ENCODE measurements around the gene TLR1. TPM values are rescaled to one million over a fixed set of nuclear protein-coding genes. Genes with fewer than 3 reads are reported as not detected.

The TLR1 gene
- total RNA-seq, 4 donors from 2014 or later, result 6.7 to 9.8 (median 8.9) TPM

- Histone ChIP-seq H3K27ac (no peak overlapping the region), H3K9me3 (no peaks in the 10 kb centered on the region), H3K36me3 (no peaks in the 10 kb centered on the region), H3K4me3 (no peak overlapping the region), H3K4me1 (peaks cover 9% of the 10 kb centered on the region), H3K27me3 (no peaks in the 10 kb centered on the region)
- TF ChIP-seq CTCF (IDR thresholded peaks at IDR 0.05), result no peak
- no peak for TF ChIP-seq EP300 (IDR thresholded peaks at IDR 0.05)
- TF ChIP-seq POLR2A (IDR thresholded peaks at IDR 0.05), result no peak
- TF ChIP-seq POLR2AphosphoS5 (IDR thresholded peaks at IDR 0.05), result no peak
- no peak for DNase-seq (ENCODE audit: low spot score in 2 of 2)
- WGBS, result 96% methylated on average over 3 of the region's 3 CpGs
These were observed 39.2 kb downstream of the TLR1 start for GRCh38 chr4:38765382-38765781.

GRCh38 chr4:38764277-38764676 lies 40.3 kb downstream of the TLR1 start:
- no peak for DNase-seq (ENCODE audit: low spot score in 2 of 2)
- Histone ChIP-seq H3K9me3 (no peaks in the 10 kb centered on the region), H3K27ac (no peak overlapping the region), H3K4me3 (no peak overlapping the region), H3K27me3 (no peaks in the 10 kb centered on the region), H3K4me1 (peaks cover 4% of the 10 kb centered on the region), H3K36me3 (no peaks in the 10 kb centered on the region)
- 79% methylated on average over 3 of the region's 3 CpGs for WGBS
- TF ChIP-seq CTCF (IDR thresholded peaks at IDR 0.05) (no peak), POLR2AphosphoS5 (IDR thresholded peaks at IDR 0.05) (no peak), POLR2A (IDR thresholded peaks at IDR 0.05) (no peak), EP300 (IDR thresholded peaks at IDR 0.05) (no peak)

GRCh38 chr4:38762560-38762959 lies 42.0 kb downstream of the TLR1 start:
- Histone ChIP-seq H3K4me3 (no peak overlapping the region), H3K27me3 (no peaks in the 10 kb centered on the region), H3K36me3 (no peaks in the 10 kb centered on the region), H3K27ac (no peak overlapping the region), H3K9me3 (no peaks in the 10 kb centered on the region), H3K4me1 (peaks cover 6% of the 10 kb centered on the region)
- DNase-seq (ENCODE audit: low spot score in 2 of 2), result no peak
- TF ChIP-seq POLR2AphosphoS5 (IDR thresholded peaks at IDR 0.05), result no peak
- TF ChIP-seq POLR2A (IDR thresholded peaks at IDR 0.05), result no peak
- TF ChIP-seq EP300 (IDR thresholded peaks at IDR 0.05), result no peak
- TF ChIP-seq CTCF (IDR thresholded peaks at IDR 0.05), result no peak
- 80% methylated on average over 14 of the region's 14 CpGs for WGBS

- no peak for DNase-seq (ENCODE audit: low spot score in 2 of 2)
- no peak for TF ChIP-seq CTCF (IDR thresholded peaks at IDR 0.05)
- no peak for TF ChIP-seq POLR2AphosphoS5 (IDR thresholded peaks at IDR 0.05)
- TF ChIP-seq POLR2A (IDR thresholded peaks at IDR 0.05), result no peak
- TF ChIP-seq EP300 (IDR thresholded peaks at IDR 0.05), result no peak
- H3K4me3 ChIP-seq, result no peak overlapping the region
- WGBS, result 94% methylated on average over 1 of the region's 1 CpG
- H3K36me3 ChIP-seq, result no peaks in the 10 kb centered on the region
- H3K4me1 ChIP-seq, result peaks cover 6% of the 10 kb centered on the region
- H3K27me3 ChIP-seq, result no peaks in the 10 kb centered on the region
- H3K9me3 ChIP-seq, result no peaks in the 10 kb centered on the region
- no peak overlapping the region for H3K27ac ChIP-seq
These were observed 44.8 kb downstream of the TLR1 start for GRCh38 chr4:38759790-38760122.

- Histone ChIP-seq H3K4me3 (no peak overlapping the region), H3K27ac (no peak overlapping the region), H3K36me3 (no peaks in the 10 kb centered on the region), H3K9me3 (no peaks in the 10 kb centered on the region), H3K4me1 (peaks cover 6% of the 10 kb centered on the region), H3K27me3 (no peaks in the 10 kb centered on the region)
- peak; percentile 39 to 72 for TF ChIP-seq CTCF (IDR thresholded peaks at IDR 0.05)
- TF ChIP-seq POLR2AphosphoS5 (IDR thresholded peaks at IDR 0.05), result no peak
- no peak for TF ChIP-seq POLR2A (IDR thresholded peaks at IDR 0.05)
- no peak for TF ChIP-seq EP300 (IDR thresholded peaks at IDR 0.05)
- WGBS, result 4% methylated on average over 8 of the region's 8 CpGs
- no peak for DNase-seq (ENCODE audit: low spot score in 2 of 2)
These were observed 45.3 kb downstream of the TLR1 start for GRCh38 chr4:38759113-38759789.
